Esophagus squamous epithelium (tissue), 4 donors: ENCODE measurements around the gene SRBD1.

Experiments used
- POLR2A ChIP-seq, 4 donors: fragments of 450-650 bp; IDR thresholded peaks; one replicate each; pipeline ENCODE4 v1.6.1; 2017; ENCODE audit warnings: antibody characterized with exemption in 4 of 4, mild to moderate bottlenecking in 4 of 4, moderate library complexity in 3 of 4
- TF ChIP-seq, protein P1 (sequence below), 6 experiments: fragments of 450-650 bp in 4 of 6; fragments of 200-600 bp in 2 of 6; sonication (generic) in 2 of 6; IDR thresholded peaks; one replicate each; pipeline ENCODE4 v1.5.1; 2016 to 2019; ENCODE audit warnings: antibody characterized with exemption in 6 of 6, mild to moderate bottlenecking in 4 of 6, moderate library complexity in 4 of 6

DNA sequence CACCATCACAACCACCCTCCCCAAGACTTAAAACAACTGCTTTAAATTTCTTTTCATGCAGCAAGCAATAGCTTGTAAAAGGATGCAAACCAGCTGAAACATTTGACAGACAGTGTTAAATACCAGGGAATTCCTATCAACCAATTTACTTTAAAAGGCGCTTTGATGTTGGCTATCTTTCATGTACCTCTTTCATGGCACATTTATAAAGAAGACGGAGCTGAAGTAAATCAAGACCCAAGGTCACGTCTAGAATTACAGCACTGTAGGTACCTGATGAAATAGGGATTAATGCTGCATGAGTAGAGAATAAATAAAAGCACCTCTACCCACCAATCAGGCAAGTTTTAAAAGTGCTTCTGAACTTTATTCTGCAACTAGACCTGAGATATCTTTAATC, 78.9 kb downstream of the SRBD1 start:
- TF ChIP-seq, protein P1, sequence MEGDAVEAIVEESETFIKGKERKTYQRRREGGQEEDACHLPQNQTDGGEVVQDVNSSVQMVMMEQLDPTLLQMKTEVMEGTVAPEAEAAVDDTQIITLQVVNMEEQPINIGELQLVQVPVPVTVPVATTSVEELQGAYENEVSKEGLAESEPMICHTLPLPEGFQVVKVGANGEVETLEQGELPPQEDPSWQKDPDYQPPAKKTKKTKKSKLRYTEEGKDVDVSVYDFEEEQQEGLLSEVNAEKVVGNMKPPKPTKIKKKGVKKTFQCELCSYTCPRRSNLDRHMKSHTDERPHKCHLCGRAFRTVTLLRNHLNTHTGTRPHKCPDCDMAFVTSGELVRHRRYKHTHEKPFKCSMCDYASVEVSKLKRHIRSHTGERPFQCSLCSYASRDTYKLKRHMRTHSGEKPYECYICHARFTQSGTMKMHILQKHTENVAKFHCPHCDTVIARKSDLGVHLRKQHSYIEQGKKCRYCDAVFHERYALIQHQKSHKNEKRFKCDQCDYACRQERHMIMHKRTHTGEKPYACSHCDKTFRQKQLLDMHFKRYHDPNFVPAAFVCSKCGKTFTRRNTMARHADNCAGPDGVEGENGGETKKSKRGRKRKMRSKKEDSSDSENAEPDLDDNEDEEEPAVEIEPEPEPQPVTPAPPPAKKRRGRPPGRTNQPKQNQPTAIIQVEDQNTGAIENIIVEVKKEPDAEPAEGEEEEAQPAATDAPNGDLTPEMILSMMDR (IDR thresholded peaks at IDR 0.05) = no peak
- TF ChIP-seq POLR2A (IDR thresholded peaks at IDR 0.05) = no peak
